Neuronal stem cell (in vitro differentiated cells): ENCODE data around the gene SLC12A6.

ENCODE experiments used
- DNase-seq: peaks from one replicate; pipeline ENCODE4 v3.0.0-alpha.2; 2013; ENCODE audit warnings: low spot score
- H2AFZ ChIP-seq: one replicate; pipeline ENCODE4 v1.6.1; 2013; ENCODE audit warnings: mild to moderate bottlenecking, low read length, inconsistent platforms
- H2AK5ac ChIP-seq: 2 replicates; pipeline ENCODE4 v1.6.1; 2013; ENCODE audit warnings: low read depth, mild to moderate bottlenecking, inconsistent platforms, low read length, moderate library complexity, mixed read lengths
- H2BK120ac ChIP-seq: 2 replicates; pipeline ENCODE4 v1.6.1; 2013; ENCODE audit warnings: low read depth, mild to moderate bottlenecking, inconsistent platforms, low read length, moderate library complexity, mixed read lengths
- H2BK12ac ChIP-seq: one replicate; pipeline ENCODE4 v1.6.1; 2013; ENCODE audit warnings: low read length, inconsistent platforms
- H2BK15ac ChIP-seq: 2 replicates; pipeline ENCODE4 v1.6.1; 2013; ENCODE audit warnings: mild to moderate bottlenecking, low read length, inconsistent platforms, mixed read lengths
- H2BK5ac ChIP-seq: one replicate; pipeline ENCODE4 v1.6.1; 2013; ENCODE audit warnings: inconsistent platforms, mild to moderate bottlenecking, low read length, moderate library complexity
- H3K14ac ChIP-seq: one replicate; pipeline ENCODE4 v1.6.1; 2013; ENCODE audit warnings: low read length, inconsistent platforms
- H3K18ac ChIP-seq: 2 replicates; pipeline ENCODE4 v1.6.1; 2013; ENCODE audit warnings: low read length, inconsistent platforms
- H3K23ac ChIP-seq: 2 replicates; pipeline ENCODE4 v1.6.1; 2013; ENCODE audit warnings: low read depth, mild to moderate bottlenecking, mixed read lengths, low read length, inconsistent platforms; ENCODE audit not compliant: poor library complexity
- H3K27ac ChIP-seq: replicated peaks from 3 replicates; pipeline ENCODE4 v1.5.1; 2013; ENCODE audit warnings: low read length, inconsistent platforms
- H3K27me3 ChIP-seq, 3 experiments: 2 replicates each; pipeline ENCODE4 v1.6.1; 2013; ENCODE audit warnings: low read length in 3 of 3, mild to moderate bottlenecking in 2 of 3, inconsistent platforms in 1 of 3, low read depth in 1 of 3, mixed read lengths in 1 of 3, moderate library complexity in 1 of 3; ENCODE audit not compliant: control insufficient read depth in 3 of 3, insufficient read depth in 3 of 3
- H3K36me3 ChIP-seq, 2 donors: replicated peaks in 1 of 2; 2 replicates each; pipeline ENCODE4 v1.6.1; 2013; ENCODE audit warnings: low read length in 2 of 2; ENCODE audit not compliant: control insufficient read depth in 2 of 2, insufficient read depth in 2 of 2
- H3K4ac ChIP-seq: 2 replicates; pipeline ENCODE4 v1.6.1; 2013; ENCODE audit warnings: inconsistent platforms, mild to moderate bottlenecking, low read length, moderate library complexity
- H3K4me1 ChIP-seq, 2 donors: 1 replicate in 1 of 2; 2 replicates in 1 of 2; pipeline ENCODE4 v1.6.1; 2013; ENCODE audit warnings: low read length in 2 of 2, low read depth in 1 of 2; ENCODE audit not compliant: control insufficient read depth in 2 of 2, insufficient read depth in 1 of 2
- H3K4me2 ChIP-seq: one replicate; pipeline ENCODE4 v1.6.1; 2013; ENCODE audit warnings: mild to moderate bottlenecking, low read length, inconsistent platforms; ENCODE audit not compliant: insufficient read depth, poor library complexity, severe bottlenecking
- H3K4me3 ChIP-seq, 2 donors: 2 replicates each; pipeline ENCODE4 v1.5.1; 2013; ENCODE audit warnings: low read length in 2 of 2, mild to moderate bottlenecking in 2 of 2, inconsistent platforms in 1 of 2, moderate library complexity in 1 of 2
- H3K79me1 ChIP-seq: one replicate; pipeline ENCODE4 v1.6.1; 2013; ENCODE audit warnings: low read depth, mild to moderate bottlenecking, inconsistent platforms, low read length, moderate library complexity
- H3K9ac ChIP-seq: one replicate; pipeline ENCODE4 v1.6.1; 2013; ENCODE audit warnings: mild to moderate bottlenecking, low read depth, low read length, inconsistent platforms; ENCODE audit not compliant: poor library complexity
- H3K9me3 ChIP-seq, 2 donors: replicated peaks in 1 of 2; 2 replicates each; pipeline versions ENCODE3 to v1.6.1; 2013; ENCODE audit warnings: low read length in 2 of 2, mild to moderate bottlenecking in 2 of 2, inconsistent platforms in 1 of 2, low read depth in 1 of 2, mixed read lengths in 1 of 2, moderate library complexity in 1 of 2; ENCODE audit not compliant: control insufficient read depth in 2 of 2, insufficient read depth in 1 of 2
- H4K8ac ChIP-seq: one replicate; pipeline ENCODE4 v1.6.1; 2013; ENCODE audit warnings: low read depth, mild to moderate bottlenecking, inconsistent platforms, low read length, moderate library complexity
- H4K91ac ChIP-seq: one replicate; pipeline ENCODE4 v1.6.1; 2013; ENCODE audit warnings: low read length, low read depth, mild to moderate bottlenecking, inconsistent platforms; ENCODE audit not compliant: poor library complexity
- WGBS, 2 donors: extraction: QIAGEN DNeasy Blood & Tissue Kit; methylation state at CpG; one replicate each; pipeline ENCODE4 v1.1.7; 2013; ENCODE audit warnings: missing lambda C conversion rate in 2 of 2, mixed read lengths in 1 of 2; ENCODE audit not compliant: insufficient read length in 2 of 2, insufficient replicate concordance in 1 of 2; ENCODE audit errors: extremely low coverage in 2 of 2; 5-methylcytosine and 5-hydroxymethylcytosine counted together

SLC12A6 gene

DNA sequence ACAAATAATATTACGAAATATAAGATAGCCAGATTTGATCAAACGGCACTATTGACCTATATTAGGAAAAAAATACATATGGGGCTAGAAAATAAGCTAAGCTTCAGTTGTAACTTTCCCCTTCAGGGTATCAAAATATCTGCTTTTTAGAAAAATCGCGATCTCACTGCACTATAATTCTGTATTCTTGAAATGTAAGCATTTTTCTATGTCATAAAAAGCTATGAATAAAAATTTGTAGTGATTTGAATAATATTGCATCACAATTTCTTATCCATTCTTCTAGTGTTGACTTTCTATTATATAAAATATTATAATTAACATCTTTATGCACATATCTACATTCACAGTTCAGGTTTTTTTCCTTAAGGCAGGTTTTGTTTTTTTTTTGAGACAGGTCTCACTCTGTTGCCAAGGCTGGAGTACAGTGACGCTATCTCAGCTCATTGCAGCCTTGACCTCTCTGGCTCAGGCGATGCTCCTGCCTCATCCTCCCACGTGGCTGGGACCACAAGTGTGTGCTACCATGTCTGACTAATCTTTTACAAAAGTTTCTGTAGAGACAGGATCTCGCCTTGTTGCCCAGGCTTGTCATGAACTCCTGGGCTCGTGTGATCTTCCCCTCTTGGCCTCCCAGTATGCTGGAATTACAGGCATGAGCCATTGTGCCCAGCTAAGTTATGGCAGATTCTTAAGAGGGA lies 91.2 kb downstream of the SLC12A6 start:
- no CpG with 5 or more reads among the region's 9 CpGs for WGBS, 2 donors
- H4K91ac ChIP-seq: no peak overlapping the region

DNA sequence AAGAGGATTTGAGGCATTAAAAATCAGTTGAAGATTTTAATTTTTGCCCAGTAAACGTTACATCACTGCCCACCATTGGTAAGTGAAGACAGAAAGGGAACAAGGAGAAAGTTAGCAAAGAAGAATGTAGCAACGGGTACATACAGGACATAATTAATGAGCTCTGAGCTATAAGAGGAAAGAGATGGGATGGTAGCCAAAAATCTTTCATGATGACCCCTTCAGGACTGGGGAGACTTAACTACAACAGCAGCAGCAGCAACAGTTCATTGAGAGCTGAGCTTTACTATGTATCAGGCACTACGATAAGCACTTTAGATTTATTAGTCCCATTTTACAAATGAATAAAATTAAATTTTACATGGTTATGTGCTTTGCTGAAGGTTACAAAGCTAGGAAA lies 94.4 kb downstream of the SLC12A6 start:
- H3K14ac ChIP-seq: no peak overlapping the region
- H2BK15ac ChIP-seq: no peak overlapping the region
- no peak overlapping the region for H2AFZ ChIP-seq
- H3K27me3 ChIP-seq: no peaks in the 10 kb centered on the region
- H3K36me3 ChIP-seq: no peaks in the 10 kb centered on the region
- no peak overlapping the region for H2BK5ac ChIP-seq
- no peak overlapping the region for H3K4me3 ChIP-seq
- no peak overlapping the region for H3K4ac ChIP-seq
- no peaks in the 10 kb centered on the region for H3K9me3 ChIP-seq
- H3K18ac ChIP-seq: no peak overlapping the region
- no peak for DNase-seq
- no peak overlapping the region for H4K8ac ChIP-seq
- H3K23ac ChIP-seq: no peak overlapping the region
- H3K4me2 ChIP-seq: no peak overlapping the region
- H4K91ac ChIP-seq: no peak overlapping the region
- H2AK5ac ChIP-seq: no peak overlapping the region
- no peak overlapping the region for H2BK12ac ChIP-seq
- H3K4me1 ChIP-seq: no peaks in the 10 kb centered on the region
- H3K27ac ChIP-seq: no peak overlapping the region
- no peak overlapping the region for H2BK120ac ChIP-seq
- WGBS, 2 donors: no CpG with 5 or more reads among the region's 3 CpGs
- H3K79me1 ChIP-seq: no peaks in the 10 kb centered on the region
- no peak overlapping the region for H3K9ac ChIP-seq

More for the DNA sequence above, 91.2 kb downstream of the SLC12A6 start:
- no peaks in the 10 kb centered on the region for H3K36me3 ChIP-seq
- no peak overlapping the region for H3K4me3 ChIP-seq
- H2AFZ ChIP-seq: no peak overlapping the region
- no peak overlapping the region for H3K4ac ChIP-seq
- no peak overlapping the region for H3K14ac ChIP-seq
- no peaks in the 10 kb centered on the region for H3K27me3 ChIP-seq
- H3K23ac ChIP-seq: no peak overlapping the region
- no peak overlapping the region for H2BK15ac ChIP-seq
- H3K4me1 ChIP-seq: no peaks in the 10 kb centered on the region
- H3K27ac ChIP-seq: no peak overlapping the region
- no peak overlapping the region for H3K9ac ChIP-seq
- H4K8ac ChIP-seq: no peak overlapping the region
- no peak overlapping the region for H3K18ac ChIP-seq
- H3K9me3 ChIP-seq: no peaks in the 10 kb centered on the region
- H3K4me2 ChIP-seq: no peak overlapping the region
- no peak overlapping the region for H2BK12ac ChIP-seq
- no peak overlapping the region for H2AK5ac ChIP-seq
- H3K79me1 ChIP-seq: no peaks in the 10 kb centered on the region
- H2BK5ac ChIP-seq: no peak overlapping the region
- no peak for DNase-seq
- H2BK120ac ChIP-seq: no peak overlapping the region

DNA sequence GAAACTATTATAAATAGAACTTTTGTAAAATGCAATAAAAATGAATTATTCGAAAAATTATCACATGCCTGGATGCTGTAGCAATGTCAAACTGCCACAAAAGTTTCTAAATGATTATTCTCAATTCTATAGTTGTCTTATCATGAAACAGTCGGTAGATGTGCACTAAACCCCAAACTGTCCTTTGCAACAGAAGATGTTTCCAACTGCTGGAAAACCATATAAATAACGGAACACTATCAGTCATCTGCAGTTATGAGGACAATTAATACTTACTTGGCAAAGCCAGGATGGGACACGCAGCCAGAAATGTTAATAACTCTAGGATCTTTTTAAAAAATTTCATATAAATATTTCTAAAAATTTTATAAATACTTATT lies 95.3 kb downstream of the SLC12A6 start:
- no peak overlapping the region for H2BK5ac ChIP-seq
- no peak overlapping the region for H2BK15ac ChIP-seq
- H2AFZ ChIP-seq: no peak overlapping the region
- H3K9me3 ChIP-seq: no peaks in the 10 kb centered on the region
- no peak overlapping the region for H3K9ac ChIP-seq
- no peak overlapping the region for H3K4ac ChIP-seq
- H3K4me2 ChIP-seq: no peak overlapping the region
- H3K14ac ChIP-seq: no peak overlapping the region
- no peak overlapping the region for H2BK120ac ChIP-seq
- no peak overlapping the region for H2AK5ac ChIP-seq
- WGBS, 2 donors: no CpG with 5 or more reads among the region's 4 CpGs
- H3K23ac ChIP-seq: no peak overlapping the region
- H3K18ac ChIP-seq: no peak overlapping the region
- peaks cover 0 to under 1% of the 10 kb centered on the region in 2 donors for H3K36me3 ChIP-seq
- no peak overlapping the region for H2BK12ac ChIP-seq
- H3K27me3 ChIP-seq: no peaks in the 10 kb centered on the region
- DNase-seq: no peak
- H3K79me1 ChIP-seq: no peaks in the 10 kb centered on the region
- no peak overlapping the region for H3K27ac ChIP-seq
- no peaks in the 10 kb centered on the region for H3K4me1 ChIP-seq
- no peak overlapping the region for H4K8ac ChIP-seq
- no peak overlapping the region for H4K91ac ChIP-seq
- H3K4me3 ChIP-seq: no peak overlapping the region

DNA sequence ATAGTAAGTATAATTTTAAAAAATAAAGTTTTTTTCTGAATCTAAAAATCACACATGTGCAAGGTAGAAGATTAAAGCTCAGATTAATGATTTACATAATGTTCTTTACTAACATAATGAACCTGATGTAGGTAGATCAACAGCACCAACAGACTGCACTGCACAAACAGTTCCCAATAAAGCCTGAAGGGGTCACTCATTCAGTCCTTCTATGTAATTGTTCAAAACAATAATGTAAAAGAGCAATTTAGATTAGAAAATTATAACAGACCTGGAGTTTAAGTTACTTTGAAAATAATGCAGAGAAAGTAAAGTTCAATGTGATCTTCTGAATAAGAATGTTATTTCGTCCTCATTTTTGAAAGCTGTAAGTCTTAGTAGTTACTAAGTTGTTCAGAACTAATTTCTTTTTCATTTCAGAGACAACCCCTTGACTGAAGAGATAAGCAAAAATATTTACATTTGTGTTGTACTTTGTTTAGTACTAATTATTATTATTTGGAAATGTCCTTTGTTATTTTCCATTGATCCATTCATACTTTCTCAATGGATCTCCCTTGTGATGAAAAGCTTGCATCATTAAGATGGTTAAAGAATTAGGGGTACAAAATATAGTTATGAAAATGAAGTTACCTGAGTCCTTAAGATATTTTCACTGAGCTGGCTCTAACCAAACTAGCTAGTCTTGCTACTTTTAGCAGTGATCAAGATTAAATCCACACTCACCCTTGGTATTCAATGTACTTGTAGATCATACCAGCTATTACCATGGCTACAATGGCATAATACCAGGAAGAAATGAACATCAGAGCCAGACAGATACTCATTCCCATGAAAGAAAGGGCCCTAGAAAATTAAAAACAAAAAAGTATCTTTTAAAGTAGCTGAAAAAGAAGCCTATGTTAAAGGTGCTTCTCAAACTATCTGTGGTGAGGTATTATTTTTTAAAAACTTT lies 95.9 kb downstream of the SLC12A6 start:
- H3K18ac ChIP-seq: no peak overlapping the region
- no peak overlapping the region for H3K4me3 ChIP-seq
- H3K9ac ChIP-seq: no peak overlapping the region
- H3K4me1 ChIP-seq: no peaks in the 10 kb centered on the region
- H3K79me1 ChIP-seq: no peaks in the 10 kb centered on the region
- no peaks in the 10 kb centered on the region for H3K27me3 ChIP-seq
- no peak for DNase-seq
- no peaks in the 10 kb centered on the region for H3K9me3 ChIP-seq
- H4K8ac ChIP-seq: no peak overlapping the region
- H3K4ac ChIP-seq: no peak overlapping the region
- no peak overlapping the region for H3K27ac ChIP-seq
- no peak overlapping the region for H2AFZ ChIP-seq
- whole genome bisulfite sequencing, 2 donors: no CpG with 5 or more reads among the region's 1 CpG
- H3K14ac ChIP-seq: no peak overlapping the region
- H3K4me2 ChIP-seq: no peak overlapping the region
- no peak overlapping the region for H3K23ac ChIP-seq
- H3K36me3 ChIP-seq: peaks cover 0 to 2% of the 10 kb centered on the region in 2 donors
- no peak overlapping the region for H2BK5ac ChIP-seq
- no peak overlapping the region for H2BK120ac ChIP-seq
- no peak overlapping the region for H2BK15ac ChIP-seq
- no peak overlapping the region for H2AK5ac ChIP-seq
- no peak overlapping the region for H2BK12ac ChIP-seq
- H4K91ac ChIP-seq: no peak overlapping the region
